Measurements from ENCODE around the gene SLC27A5.
"Not testable (repeated sequence)": the region's sequence is repeated elsewhere in the genome, so short reads cannot be mapped to it uniquely, and the experiment has no call there.

Gene SLC27A5

DNA sequence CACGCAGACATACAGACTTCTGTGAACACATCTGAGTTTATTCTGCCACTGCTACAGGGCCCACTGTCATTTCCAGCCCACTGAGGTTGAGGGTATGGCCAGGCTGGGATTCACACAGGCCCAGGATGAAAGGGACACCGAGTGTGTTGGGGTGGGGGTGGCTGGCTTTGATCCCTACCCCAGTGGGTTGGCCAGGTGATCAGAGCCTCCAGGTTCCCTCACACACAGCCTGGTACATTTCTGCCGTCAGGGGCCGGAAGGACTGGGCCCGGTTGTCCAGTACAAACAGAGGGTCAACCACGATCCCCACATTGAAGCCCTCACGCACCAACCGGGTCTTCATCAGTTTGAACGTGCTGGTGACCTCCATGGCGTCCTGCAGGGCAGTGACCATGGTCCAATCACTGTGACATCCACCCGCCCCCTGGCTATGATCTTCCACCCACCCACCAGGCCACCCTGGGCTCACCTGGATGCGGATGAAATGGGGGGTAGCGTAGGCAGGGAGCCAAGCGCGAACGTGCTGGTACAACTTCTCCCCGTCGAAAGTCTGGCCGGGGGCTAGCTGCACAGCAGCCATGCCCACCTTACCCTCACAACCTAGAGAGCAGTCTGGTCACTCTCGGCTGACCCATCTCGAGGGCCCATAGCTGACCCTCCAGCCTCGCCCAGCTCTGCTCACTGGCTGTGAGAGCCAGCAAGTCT, 13.3 kb downstream of the SLC27A5 start:
- Histone ChIP-seq H3K4me3 (peak overlapping the region; percentile 81), H3K27ac (no peak overlapping the region)

DNA sequence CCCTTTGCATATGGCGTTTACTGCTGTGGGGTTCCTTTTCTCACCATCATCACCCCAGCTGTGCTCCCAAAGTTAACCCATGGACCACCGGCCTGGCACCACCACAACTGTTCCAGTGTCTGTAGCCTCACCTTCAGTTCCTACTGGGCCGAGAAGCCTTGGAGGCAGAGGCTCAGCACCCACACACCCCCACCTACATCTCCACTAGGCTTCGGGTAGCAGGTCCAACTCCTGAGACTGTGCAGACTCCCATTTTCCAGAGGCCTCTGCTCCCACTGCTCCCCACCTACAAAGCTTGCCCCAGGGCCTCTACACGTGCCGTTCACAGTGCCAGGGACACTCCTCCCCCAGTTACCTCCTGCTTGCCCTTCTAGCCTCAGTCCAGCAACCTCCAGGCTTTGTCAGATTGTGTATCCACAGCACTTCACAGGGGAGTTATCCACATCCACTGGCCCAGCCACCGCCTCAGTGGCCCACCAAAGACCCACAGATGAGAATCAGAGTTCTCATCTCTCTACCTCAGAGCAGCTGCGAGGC, 14.1 kb downstream of the SLC27A5 start:
- H3K27ac ChIP-seq, result no peak overlapping the region
- H3K36me3 ChIP-seq (ENCODE audit: insufficient read depth, low read length), result no peaks in the 10 kb centered on the region
- no peak for DNase-seq (ENCODE audit: low read depth, low spot score)
- H3K9ac ChIP-seq (ENCODE audit: insufficient read length), result peak overlapping the region; percentile 79
- no peaks in the 10 kb centered on the region for H3K9me3 ChIP-seq (ENCODE audit: low read depth, low read length)
- H3K4me3 ChIP-seq, result peak overlapping the region; percentile 81
- TF ChIP-seq EZH2 (IDR thresholded peaks at IDR 0.05) (no peak), POLR2AphosphoS5 (IDR thresholded peaks at IDR 0.05; ENCODE audit: borderline replicate concordance, low read depth, low read length) (no peak), FOXP2 (optimal IDR thresholded peaks at IDR 0.05; ENCODE audit: control extremely low read depth, extremely low read length, insufficient read depth) (no peak)

More for the DNA sequence above, 13.3 kb downstream of the SLC27A5 start:
- H3K9ac ChIP-seq (ENCODE audit: insufficient read length), result peak overlapping the region; percentile 79
- DNase-seq (ENCODE audit: low read depth, low spot score), result no peak
- no peaks in the 10 kb centered on the region for H3K9me3 ChIP-seq (ENCODE audit: low read depth, low read length)
- TF ChIP-seq EZH2 (IDR thresholded peaks at IDR 0.05) (no peak), FOXP2 (optimal IDR thresholded peaks at IDR 0.05; ENCODE audit: control extremely low read depth, extremely low read length, insufficient read depth) (no peak), POLR2AphosphoS5 (IDR thresholded peaks at IDR 0.05; ENCODE audit: borderline replicate concordance, low read depth, low read length) (no peak)
- H3K36me3 ChIP-seq (ENCODE audit: insufficient read depth, low read length), result no peaks in the 10 kb centered on the region

GRCh38 chr19:58492265-58492664, 19.5 kb downstream of the SLC27A5 start:
- Histone ChIP-seq H3K9me3 (ENCODE audit: low read depth, low read length) (no peaks in the 10 kb centered on the region), H3K36me3 (ENCODE audit: insufficient read depth, low read length) (no peaks in the 10 kb centered on the region), H3K4me3 (no peak overlapping the region), H3K9ac (ENCODE audit: insufficient read length) (no peak overlapping the region), H3K27ac (no peak overlapping the region)
- TF ChIP-seq FOXP2 (optimal IDR thresholded peaks at IDR 0.05; ENCODE audit: control extremely low read depth, extremely low read length, insufficient read depth) (no peak), EZH2 (IDR thresholded peaks at IDR 0.05) (no peak), POLR2AphosphoS5 (IDR thresholded peaks at IDR 0.05; ENCODE audit: borderline replicate concordance, low read depth, low read length) (no peak)
- DNase-seq (ENCODE audit: low read depth, low spot score), result no peak

DNA sequence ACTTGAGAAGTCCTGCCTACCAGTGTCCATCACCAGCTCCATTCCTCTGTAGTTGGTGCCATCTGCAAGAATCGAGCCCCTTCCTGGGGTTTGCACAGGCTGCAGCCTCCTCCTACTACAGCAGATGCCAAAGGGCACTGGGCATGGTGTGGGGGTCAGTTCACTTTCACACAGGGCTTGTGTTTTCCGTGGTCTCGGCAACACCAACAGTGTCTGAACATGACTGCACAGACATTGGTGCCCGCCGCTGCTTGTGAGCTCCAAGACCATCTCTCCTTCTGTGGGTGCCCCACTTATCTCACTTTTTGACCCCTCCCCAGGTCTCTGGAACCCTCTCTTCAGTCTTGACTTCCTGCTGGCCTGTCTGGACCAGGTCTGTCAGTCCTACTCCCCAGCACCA, 20.4 kb downstream of the SLC27A5 start:
- TF ChIP-seq POLR2AphosphoS5 (IDR thresholded peaks at IDR 0.05; ENCODE audit: borderline replicate concordance, low read depth, low read length) (no peak), FOXP2 (optimal IDR thresholded peaks at IDR 0.05; ENCODE audit: control extremely low read depth, extremely low read length, insufficient read depth) (no peak), EZH2 (IDR thresholded peaks at IDR 0.05) (no peak)
- Histone ChIP-seq H3K36me3 (ENCODE audit: insufficient read depth, low read length) (no peaks in the 10 kb centered on the region), H3K27ac (no peak overlapping the region), H3K4me3 (no peak overlapping the region), H3K9ac (ENCODE audit: insufficient read length) (no peak overlapping the region), H3K9me3 (ENCODE audit: low read depth, low read length) (no peaks in the 10 kb centered on the region)
- no peak for DNase-seq (ENCODE audit: low read depth, low spot score)

- H3K9ac ChIP-seq (ENCODE audit: insufficient read length); H3K9me3 ChIP-seq (ENCODE audit: low read depth, low read length); H3K36me3 ChIP-seq (ENCODE audit: insufficient read depth, low read length); DNase-seq (ENCODE audit: low read depth, low spot score); H3K4me3 ChIP-seq; H3K27ac ChIP-seq: not testable (repeated sequence)
Measured at GRCh38 chr19:58484349-58484748, 27.4 kb downstream of the SLC27A5 start.

- DNase-seq (ENCODE audit: low read depth, low spot score), result no peak
- 0 out of 2 replicates have a peak overlapping the region, but pooled peaks have one; percentile 31 for H3K27ac ChIP-seq
- no peaks in the 10 kb centered on the region for H3K36me3 ChIP-seq (ENCODE audit: insufficient read depth, low read length)
- no peaks in the 10 kb centered on the region for H3K9me3 ChIP-seq (ENCODE audit: low read depth, low read length)
- no peak overlapping the region for H3K4me3 ChIP-seq
- TF ChIP-seq POLR2AphosphoS5 (IDR thresholded peaks at IDR 0.05; ENCODE audit: borderline replicate concordance, low read depth, low read length), result no peak
- TF ChIP-seq EZH2 (IDR thresholded peaks at IDR 0.05), result no peak
- TF ChIP-seq FOXP2 (optimal IDR thresholded peaks at IDR 0.05; ENCODE audit: control extremely low read depth, extremely low read length, insufficient read depth), result no peak
- H3K9ac ChIP-seq (ENCODE audit: insufficient read length), result no peak overlapping the region
Measured at GRCh38 chr19:58483776-58484175, 28.0 kb downstream of the SLC27A5 start.

GRCh38 chr19:58482372-58482771, 29.4 kb downstream of the SLC27A5 start:
- H3K27ac ChIP-seq, result no peak overlapping the region
- TF ChIP-seq POLR2AphosphoS5 (IDR thresholded peaks at IDR 0.05; ENCODE audit: borderline replicate concordance, low read depth, low read length) (no peak), FOXP2 (optimal IDR thresholded peaks at IDR 0.05; ENCODE audit: control extremely low read depth, extremely low read length, insufficient read depth) (no peak), EZH2 (IDR thresholded peaks at IDR 0.05) (no peak)
- H3K36me3 ChIP-seq (ENCODE audit: insufficient read depth, low read length), result no peaks in the 10 kb centered on the region
- H3K9me3 ChIP-seq (ENCODE audit: low read depth, low read length), result no peaks in the 10 kb centered on the region
- no peak overlapping the region for H3K9ac ChIP-seq (ENCODE audit: insufficient read length)
- no peak for DNase-seq (ENCODE audit: low read depth, low spot score)
- no peak overlapping the region for H3K4me3 ChIP-seq

DNA sequence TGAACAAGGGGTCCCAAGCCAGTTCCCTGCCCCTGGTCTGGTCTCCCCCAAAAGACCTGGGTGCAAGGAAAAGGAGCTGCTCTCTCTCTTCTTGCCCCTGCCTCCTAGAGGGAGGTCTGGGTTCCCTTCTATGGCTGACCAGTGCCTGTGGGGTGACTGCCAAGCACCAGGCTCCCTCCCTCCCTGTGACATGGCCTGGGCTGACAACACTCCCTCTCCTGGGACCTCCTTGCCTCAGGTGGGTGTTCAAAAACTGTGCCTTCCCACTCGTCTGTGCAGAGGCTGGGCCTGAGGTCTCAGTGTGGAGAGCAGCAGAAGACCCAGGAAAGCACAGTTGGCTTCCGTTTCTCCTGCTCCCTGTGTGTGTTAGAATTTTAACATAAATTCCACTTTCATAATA, 31.0 kb downstream of the SLC27A5 start:
- H3K4me3 ChIP-seq, result no peak overlapping the region
- no peak for DNase-seq (ENCODE audit: low read depth, low spot score)
- TF ChIP-seq EZH2 (IDR thresholded peaks at IDR 0.05) (no peak), FOXP2 (optimal IDR thresholded peaks at IDR 0.05; ENCODE audit: control extremely low read depth, extremely low read length, insufficient read depth) (no peak), POLR2AphosphoS5 (IDR thresholded peaks at IDR 0.05; ENCODE audit: borderline replicate concordance, low read depth, low read length) (no peak)
- no peaks in the 10 kb centered on the region for H3K36me3 ChIP-seq (ENCODE audit: insufficient read depth, low read length)
- H3K9me3 ChIP-seq (ENCODE audit: low read depth, low read length), result no peaks in the 10 kb centered on the region
- no peak overlapping the region for H3K9ac ChIP-seq (ENCODE audit: insufficient read length)
- no peak overlapping the region for H3K27ac ChIP-seq

GRCh38 chr19:58480481-58480830, 31.3 kb downstream of the SLC27A5 start:
- Histone ChIP-seq H3K36me3 (ENCODE audit: insufficient read depth, low read length) (no peaks in the 10 kb centered on the region), H3K9ac (ENCODE audit: insufficient read length) (no peak overlapping the region), H3K4me3 (no peak overlapping the region), H3K27ac (no peak overlapping the region), H3K9me3 (ENCODE audit: low read depth, low read length) (no peaks in the 10 kb centered on the region)
- DNase-seq (ENCODE audit: low read depth, low spot score), result no peak
- TF ChIP-seq EZH2 (IDR thresholded peaks at IDR 0.05), result no peak
- TF ChIP-seq POLR2AphosphoS5 (IDR thresholded peaks at IDR 0.05; ENCODE audit: borderline replicate concordance, low read depth, low read length), result no peak
- TF ChIP-seq FOXP2 (optimal IDR thresholded peaks at IDR 0.05; ENCODE audit: control extremely low read depth, extremely low read length, insufficient read depth), result no peak
